HepG2 (cell line): ENCODE measurements around the gene CFL1. TPM values are rescaled to one million over a fixed set of nuclear protein-coding genes. Genes with fewer than 3 reads are reported as not detected.

Experiments used
- AGO1 ChIP-seq: fragments of 200-400 bp; formaldehyde crosslinking; IDR thresholded peaks from 2 replicates; pipeline ENCODE4 v1.6.1; 2017; ENCODE audit warnings: mild to moderate bottlenecking, low read depth, low read length, moderate library complexity; ENCODE audit not compliant: poor library complexity, severe bottlenecking
- CTCF ChIP-seq: sonication (generic); formaldehyde crosslinking; IDR thresholded peaks from 2 replicates; pipeline ENCODE4 v1.5.0; 2020; ENCODE audit warnings: mild to moderate bottlenecking, missing genetic modification reagents, moderate library complexity
- DMTF1 ChIP-seq: sonication (generic); formaldehyde crosslinking; IDR thresholded peaks from 2 replicates; pipeline ENCODE4 v1.4.0; 2020; ENCODE audit warnings: mild to moderate bottlenecking, missing genetic modification reagents
- HOXA3 ChIP-seq: sonication (generic); formaldehyde crosslinking; IDR thresholded peaks from 2 replicates; pipeline ENCODE4 v1.5.0; 2020; ENCODE audit warnings: missing genetic modification reagents
- MEF2D ChIP-seq: sonication (generic); formaldehyde crosslinking; IDR thresholded peaks from 2 replicates; pipeline ENCODE4 v1.5.1; 2020; ENCODE audit warnings: mild to moderate bottlenecking, missing genetic modification reagents
- NCOR1 ChIP-seq: fragments of 200-600 bp; sonication (generic); IDR thresholded peaks from 2 replicates; pipeline ENCODE4 v1.7.0; 2017; ENCODE audit warnings: antibody characterized with exemption, low read length, borderline replicate concordance
- PAWR ChIP-seq: sonication (generic); formaldehyde crosslinking; IDR thresholded peaks from 2 replicates; pipeline ENCODE4 v1.4.0; 2020; ENCODE audit warnings: missing genetic modification reagents, mild to moderate bottlenecking, borderline replicate concordance
- PLSCR1 ChIP-seq: sonication (generic); formaldehyde crosslinking; IDR thresholded peaks from 2 replicates; pipeline ENCODE4 v1.5.0; 2020; ENCODE audit warnings: missing genetic modification reagents, mild to moderate bottlenecking, borderline replicate concordance
- SALL2 ChIP-seq: sonication (generic); formaldehyde crosslinking; IDR thresholded peaks from 2 replicates; pipeline ENCODE4 v1.8.1; 2023; ENCODE audit warnings: mild to moderate bottlenecking, missing genetic modification reagents, inconsistent platforms
- THRA ChIP-seq: sonication (generic); formaldehyde crosslinking; IDR thresholded peaks from 2 replicates; pipeline ENCODE4 v1.4.0; 2020; ENCODE audit warnings: missing genetic modification reagents, borderline replicate concordance
- USF2 ChIP-seq, 2 experiments: sonication (generic) in 1 of 2; formaldehyde crosslinking in 1 of 2; IDR thresholded peaks; 2 replicates each; pipeline versions ENCODE4 v1.5.1 to v1.6.1; 2011 to 2020; ENCODE audit warnings: borderline replicate concordance in 1 of 2, low read depth in 1 of 2, low read length in 1 of 2, mild to moderate bottlenecking in 1 of 2, missing genetic modification reagents in 1 of 2, moderate library complexity in 1 of 2
- ZBTB26 ChIP-seq: IDR thresholded peaks from 2 replicates; pipeline ENCODE4 v1.6.1; 2016; ENCODE audit warnings: missing compliant biosample characterization, missing genetic modification reagents, borderline replicate concordance
- ZBTB42 ChIP-seq: sonication (generic); formaldehyde crosslinking; IDR thresholded peaks from 2 replicates; pipeline ENCODE4 v1.5.0; 2020; ENCODE audit warnings: mild to moderate bottlenecking, missing genetic modification reagents
- ZMYM4 ChIP-seq: sonication (generic); formaldehyde crosslinking; IDR thresholded peaks from 2 replicates; pipeline ENCODE4 v1.8.1; 2023; ENCODE audit warnings: mild to moderate bottlenecking, missing genetic modification reagents
- ZNF121 ChIP-seq: sonication (generic); formaldehyde crosslinking; IDR thresholded peaks from 2 replicates; pipeline ENCODE4 v1.5.0; 2020; ENCODE audit warnings: mild to moderate bottlenecking, missing genetic modification reagents
- ZNF678 ChIP-seq: sonication (generic); formaldehyde crosslinking; IDR thresholded peaks from 2 replicates; pipeline ENCODE4 v1.4.0; 2020; ENCODE audit warnings: mild to moderate bottlenecking, missing genetic modification reagents
- ZNF720 ChIP-seq: sonication (generic); formaldehyde crosslinking; IDR thresholded peaks from 2 replicates; pipeline ENCODE4 v1.4.0; 2020; ENCODE audit warnings: missing genetic modification reagents
- ZNF782 ChIP-seq: sonication (generic); formaldehyde crosslinking; IDR thresholded peaks from 2 replicates; pipeline ENCODE4 v1.4.0; 2020; ENCODE audit warnings: missing genetic modification reagents, mild to moderate bottlenecking, borderline replicate concordance
- polyA plus RNA-seq, 8 experiments: library from polyadenylated mRNA; depleted of rRNA in 3 of 8; stranded (reverse) in 7 of 8; unstranded in 1 of 8; fragments of >200 nt; fragmentation: Illumina TruSeq in 4 of 8; extraction: Trizol in 4 of 8; gene quantifications; 2 replicates each; pipeline versions ENCODE4 v1.2.1 to v1.2.3, GENCODE V29; 2011 to 2016; ENCODE audit warnings: low read depth in 4 of 8, missing spikeins in 1 of 8, mixed read lengths in 1 of 8; ENCODE audit not compliant: insufficient read depth in 1 of 8
- total RNA-seq, 5 experiments: library from RNA; depleted of rRNA; stranded (reverse); fragments of >200 nt; fragmentation: Illumina TruSeq; extraction: Trizol; gene quantifications; 2 replicates each; pipeline ENCODE4 v1.2.3, GENCODE V29; 2016; ENCODE audit warnings: low read depth in 1 of 5

The CFL1 gene
- total and polyA plus RNA-seq, 2 of the 13 experiments (the other 11 are each of a cell fraction or from before 2014, with no cell fraction given) = 379 to 383 TPM

GRCh38 chr11:65859095-65859811 is 1.3 kb upstream of the CFL1 start (continued):
- TF ChIP-seq THRA (CRISPR knock-in tag) = no peak
- 0 out of 2 replicates have a peak, but pooled peaks have one; percentile 21 for TF ChIP-seq ZMYM4 (CRISPR knock-in tag)
- no peak for TF ChIP-seq PLSCR1 (CRISPR knock-in tag)
- no peak for TF ChIP-seq MEF2D (CRISPR knock-in tag)
- peak; percentile 77; the same call in 1 of the 2 replicates for TF ChIP-seq ZNF782 (CRISPR knock-in tag)
- TF ChIP-seq USF2 (IDR thresholded peaks at IDR 0.05; ENCODE audit: low read depth, low read length) = no peak
- TF ChIP-seq USF2 (CRISPR knock-in tag; IDR thresholded peaks at IDR 0.05; ENCODE audit: borderline replicate concordance) = peak; percentile 93; the same call in 1 of the 2 replicates
- no peak for TF ChIP-seq PAWR (CRISPR knock-in tag)
- no peak for TF ChIP-seq ZNF678 (CRISPR knock-in tag)
- TF ChIP-seq DMTF1 (CRISPR knock-in tag) = no peak
- peak; percentile 43; the same call in 1 of the 2 replicates for TF ChIP-seq HOXA3 (CRISPR knock-in tag)
- peak; percentile 45 for TF ChIP-seq CTCF
- TF ChIP-seq SALL2 = no peak
- TF ChIP-seq ZBTB26 (CRISPR knock-in tag) = peak; percentile 44
- TF ChIP-seq AGO1 = peak; percentile 82
- no peak for TF ChIP-seq ZNF121 (CRISPR knock-in tag)
- TF ChIP-seq NCOR1 = peak; percentile 39; the same call in 1 of the 2 replicates
- TF ChIP-seq ZNF720 (CRISPR knock-in tag) = no peak
- TF ChIP-seq ZBTB42 (CRISPR knock-in tag) = no peak
